A549 (cell line): ENCODE results near the gene PLA2G4A. TPM values are rescaled to one million over a fixed set of nuclear protein-coding genes. Genes with fewer than 3 reads are reported as not detected.

ENCODE experiments used
- ATAC-seq, 2 experiments: fragments of 200-7000 bp in 1 of 2; fragments of >200 bp in 1 of 2; cut with Nextera tagmentation in 1 of 2; cut with Tn5 transposase in 1 of 2; 3 replicates each; pipeline versions ENCODE4 v1.8.0 to v1.9.1; 2018 to 2020; ENCODE audit warnings: mild to moderate bottlenecking in 1 of 2, moderate library complexity in 1 of 2
- CTCF ChIA-PET: fragments of 300-600 bp; sonication (Branson Sonifier 250); formaldehyde crosslinking; extraction: SDS; loops from one replicate; lab custom pipeline; 2021; ENCODE audit warnings: antibody characterized with exemption, inconsistent platforms; lab: Yijun Ruan, JAX
- POLR2A ChIA-PET: fragments of 350-600 bp; formaldehyde crosslinking; extraction: SDS; loops from one replicate; lab custom pipeline; 2021; ENCODE audit warnings: antibody characterized with exemption, inconsistent platforms; lab: Yijun Ruan, JAX
- DNase-seq, 2 experiments: peaks; one replicate each; pipeline versions ENCODE4 v3.0.0 to v3.0.0-alpha.2; 2011 to 2016; ENCODE audit warnings: low read depth in 1 of 2, low spot score in 1 of 2
- FAIRE-seq: peaks from 2 replicates; lab custom pipeline; 2011; peaks lifted over from hg19 to GRCh38; lab: Jason Lieb, UNC
- H3K27ac ChIP-seq, 2 experiments: fragments of >200 bp; sonication (Bioruptor Twin); formaldehyde crosslinking; 3 replicates each; pipeline ENCODE4 v1.5.1; 2016 to 2017
- H3K4me1 ChIP-seq: fragments of >200 bp; sonication (Bioruptor Twin); formaldehyde crosslinking; 3 replicates; pipeline ENCODE4 v1.6.1; 2016
- H3K4me2 ChIP-seq: fragments of >200 bp; sonication (Bioruptor Twin); formaldehyde crosslinking; 3 replicates; pipeline ENCODE4 v1.6.1; 2016
- H3K4me3 ChIP-seq: fragments of >200 bp; sonication (Bioruptor Twin); formaldehyde crosslinking; 3 replicates; pipeline ENCODE4 v1.5.1; 2016
- H3K9me3 ChIP-seq: fragments of >200 bp; sonication (Bioruptor Twin); formaldehyde crosslinking; 3 replicates; pipeline ENCODE4 v1.6.1; 2016
- BHLHE40 ChIP-seq: IDR thresholded peaks from 2 replicates; pipeline ENCODE4 v1.6.1; 2012; ENCODE audit warnings: low read depth, low read length, inconsistent platforms
- CBX2 ChIP-seq: fragments of 200-600 bp; sonication (generic); IDR thresholded peaks from 2 replicates; pipeline ENCODE4 v1.6.1; 2016; ENCODE audit warnings: low read depth, mild to moderate bottlenecking, borderline replicate concordance
- CHD2 ChIP-seq: fragments of 150-350 bp; IDR thresholded peaks from 2 replicates; pipeline ENCODE4 v1.6.1; 2014; ENCODE audit warnings: low read length; ENCODE audit not compliant: partially characterized antibody
- FOSL2 ChIP-seq, 2 experiments: fragments of 450-650 bp in 1 of 2; fragments of >200 bp in 1 of 2; sonication (Bioruptor Twin) in 1 of 2; formaldehyde crosslinking; IDR thresholded peaks; 2 replicates each; pipeline versions ENCODE4 v1.5.0 to v1.6.1; 2016 to 2020; ENCODE audit warnings: mild to moderate bottlenecking in 1 of 2, moderate library complexity in 1 of 2
- HDAC2 ChIP-seq: fragments of 200-600 bp; sonication (generic); IDR thresholded peaks from 2 replicates; pipeline ENCODE4 v1.6.1; 2016
- HOXB5 ChIP-seq: fragments of 250-450 bp; sonication (Bioruptor Pico); IDR thresholded peaks from 2 replicates; pipeline ENCODE4 v1.5.0; 2020; ENCODE audit warnings: mild to moderate bottlenecking, moderate library complexity
- KDM1A ChIP-seq: fragments of 200-600 bp; sonication (generic); IDR thresholded peaks from 2 replicates; pipeline ENCODE4 v1.6.1; 2016; ENCODE audit warnings: low read depth, mild to moderate bottlenecking
- MAZ ChIP-seq: fragments of 150-350 bp; IDR thresholded peaks from 2 replicates; pipeline ENCODE4 v1.6.1; 2014; ENCODE audit warnings: antibody characterized with exemption, low read depth, low read length, borderline replicate concordance
- NFE2L2 ChIP-seq: fragments of 150-350 bp; conservative IDR thresholded peaks from 2 replicates; pipeline ENCODE4 v1.6.1; 2014; ENCODE audit warnings: low read length
- NPAS2 ChIP-seq: fragments of 250-450 bp; sonication (Bioruptor Pico); IDR thresholded peaks from 2 replicates; pipeline ENCODE4 v1.8.0; 2022; ENCODE audit warnings: mild to moderate bottlenecking, moderate library complexity, borderline replicate concordance
- NR3C1 ChIP-seq: fragments of >200 bp; sonication (Bioruptor Twin); formaldehyde crosslinking; IDR thresholded peaks from 3 replicates; pipeline ENCODE4 v1.6.1; 2017
- RFX5 ChIP-seq: fragments of 450-650 bp; IDR thresholded peaks from 2 replicates; pipeline ENCODE4 v1.7.1; 2014; ENCODE audit warnings: antibody characterized with exemption, mild to moderate bottlenecking, moderate library complexity
- ZSCAN20 ChIP-seq: fragments of 250-450 bp; sonication (Bioruptor Pico); IDR thresholded peaks from 2 replicates; pipeline ENCODE4 v1.8.0; 2022; ENCODE audit warnings: mild to moderate bottlenecking, moderate library complexity
- WGBS: methylation state at CpG from one replicate; pipeline ENCODE4 v1.1.6; 2017; ENCODE audit errors: missing lambda C conversion rate; 5-methylcytosine and 5-hydroxymethylcytosine counted together
- polyA plus RNA-seq, 4 experiments: library from polyadenylated mRNA; depleted of rRNA in 3 of 4; stranded (reverse); fragments of >200 nt; fragmentation: RNase III in 1 of 4; extraction: RNeasy Plus Mini Kit Qiagen cat#74134 plus additional on column Dnase treatment in 1 of 4; gene quantifications; 2 replicates in 3 of 4; 3 replicates in 1 of 4; pipeline ENCODE4 v1.2.3, GENCODE V29; 2011 to 2017
- TF ChIP-seq, protein P1 (sequence below): fragments of >200 bp; sonication (Bioruptor Twin); formaldehyde crosslinking; IDR thresholded peaks from 3 replicates; pipeline ENCODE4 v1.6.1; 2016
- TF ChIP-seq, protein P2 (sequence below): fragments of >200 bp; sonication (Bioruptor Twin); formaldehyde crosslinking; IDR thresholded peaks from 2 replicates; pipeline ENCODE4 v1.6.1; 2016
- TF ChIP-seq, protein P3 (sequence below): IDR thresholded peaks from 2 replicates; pipeline ENCODE4 v1.6.1; 2012
- TF ChIP-seq, protein P4 (sequence below): fragments of 250-450 bp; sonication (Bioruptor Pico); IDR thresholded peaks from 2 replicates; pipeline ENCODE4 v1.5.0; 2020; ENCODE audit warnings: low read depth, mild to moderate bottlenecking, moderate library complexity

Gene PLA2G4A
- polyA plus RNA-seq, 2 of the 4 experiments (the other 2 are of a cell fraction), result 26.3 to 80.4 TPM

DNA sequence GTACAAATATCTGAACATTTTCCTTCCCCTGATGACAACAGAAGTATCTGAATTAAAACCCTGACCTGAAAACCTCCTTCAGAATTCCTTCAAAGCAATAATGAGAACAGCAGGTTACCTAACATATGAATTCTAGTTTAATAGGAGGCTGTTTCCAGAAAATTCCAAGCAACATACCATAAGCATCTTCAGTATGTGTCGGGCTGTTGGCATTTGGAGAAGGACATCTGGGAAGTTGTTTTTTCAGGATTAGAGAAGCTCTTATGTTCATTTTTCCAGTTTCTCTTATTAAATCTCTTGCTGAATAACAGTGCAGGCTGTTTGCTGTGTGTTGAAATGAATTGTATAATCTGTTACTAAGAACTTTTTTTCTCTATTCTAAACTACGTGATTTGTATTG lies 101.5 kb downstream of the PLA2G4A start:
- POLR2A ChIA-PET, result no interaction called here
- Histone ChIP-seq H3K9me3 (no peaks in the 10 kb centered on the region), H3K4me3 (no peak overlapping the region), H3K27ac (no peak overlapping the region), H3K4me2 (no peak overlapping the region), H3K4me1 (no peaks in the 10 kb centered on the region)
- no peak for FAIRE-seq
- 92% methylated on average over 2 of the region's 2 CpGs for WGBS
- no peak for TF ChIP-seq RFX5
- no peak for TF ChIP-seq NFE2L2
- no peak for DNase-seq
- CTCF ChIA-PET, result interaction anchor here (1.1 kb wide), 1 partner anchor 555 kb away, joined by 3 read pairs; the partner anchor contains the start of gene TPR
- no peak for ATAC-seq

DNA sequence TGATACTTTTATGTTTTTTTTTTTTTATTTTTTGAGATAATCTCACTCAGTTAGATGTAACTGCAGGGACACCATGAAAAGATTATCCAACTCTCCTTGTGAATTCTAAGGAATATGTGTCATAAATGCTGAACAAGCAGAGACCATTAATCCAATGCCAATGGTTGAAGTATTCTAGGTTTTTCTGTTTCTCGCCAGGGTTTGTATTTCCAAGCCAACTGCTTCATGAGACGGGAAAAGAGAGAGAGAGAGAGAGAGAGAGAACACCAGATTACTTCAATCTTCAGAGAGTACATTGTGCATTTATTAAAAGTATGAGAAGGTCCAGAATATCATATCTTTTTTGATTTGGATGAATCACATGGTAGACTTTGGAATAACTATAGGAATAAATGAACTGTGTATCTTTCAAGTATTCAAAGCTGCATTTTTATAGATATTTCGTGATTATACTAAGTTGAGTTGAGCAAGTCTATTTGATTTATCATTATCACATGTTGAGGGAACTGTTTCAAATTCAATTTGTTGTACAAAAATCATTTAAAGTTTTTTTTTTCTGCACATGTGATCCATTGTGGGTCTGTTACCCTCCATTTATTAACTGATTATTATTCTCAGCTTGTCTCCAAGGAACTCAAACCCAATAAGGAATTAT lies 108.4 kb downstream of the PLA2G4A start:
- Histone ChIP-seq H3K4me1 (no peaks in the 10 kb centered on the region), H3K4me2 (no peak overlapping the region)
- CTCF ChIA-PET, result no interaction called here
- 89% methylated on average over 3 of the region's 3 CpGs for WGBS
- ATAC-seq, result no peak
- TF ChIP-seq CHD2, result no peak
- TF ChIP-seq MAZ, result no peak
- TF ChIP-seq, protein P1, sequence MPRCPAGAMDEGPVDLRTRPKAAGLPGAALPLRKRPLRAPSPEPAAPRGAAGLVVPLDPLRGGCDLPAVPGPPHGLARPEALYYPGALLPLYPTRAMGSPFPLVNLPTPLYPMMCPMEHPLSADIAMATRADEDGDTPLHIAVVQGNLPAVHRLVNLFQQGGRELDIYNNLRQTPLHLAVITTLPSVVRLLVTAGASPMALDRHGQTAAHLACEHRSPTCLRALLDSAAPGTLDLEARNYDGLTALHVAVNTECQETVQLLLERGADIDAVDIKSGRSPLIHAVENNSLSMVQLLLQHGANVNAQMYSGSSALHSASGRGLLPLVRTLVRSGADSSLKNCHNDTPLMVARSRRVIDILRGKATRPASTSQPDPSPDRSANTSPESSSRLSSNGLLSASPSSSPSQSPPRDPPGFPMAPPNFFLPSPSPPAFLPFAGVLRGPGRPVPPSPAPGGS, result no peak
- no peak for TF ChIP-seq NR3C1
- TF ChIP-seq ZSCAN20, result no peak
- TF ChIP-seq, protein P2, sequence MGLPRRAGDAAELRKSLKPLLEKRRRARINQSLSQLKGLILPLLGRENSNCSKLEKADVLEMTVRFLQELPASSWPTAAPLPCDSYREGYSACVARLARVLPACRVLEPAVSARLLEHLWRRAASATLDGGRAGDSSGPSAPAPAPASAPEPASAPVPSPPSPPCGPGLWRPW, result no peak
- TF ChIP-seq KDM1A, result no peak
- TF ChIP-seq, protein P3, sequence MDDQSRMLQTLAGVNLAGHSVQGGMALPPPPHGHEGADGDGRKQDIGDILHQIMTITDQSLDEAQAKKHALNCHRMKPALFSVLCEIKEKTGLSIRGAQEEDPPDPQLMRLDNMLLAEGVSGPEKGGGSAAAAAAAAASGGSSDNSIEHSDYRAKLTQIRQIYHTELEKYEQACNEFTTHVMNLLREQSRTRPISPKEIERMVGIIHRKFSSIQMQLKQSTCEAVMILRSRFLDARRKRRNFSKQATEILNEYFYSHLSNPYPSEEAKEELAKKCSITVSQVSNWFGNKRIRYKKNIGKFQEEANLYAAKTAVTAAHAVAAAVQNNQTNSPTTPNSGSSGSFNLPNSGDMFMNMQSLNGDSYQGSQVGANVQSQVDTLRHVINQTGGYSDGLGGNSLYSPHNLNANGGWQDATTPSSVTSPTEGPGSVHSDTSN, result no peak
- TF ChIP-seq BHLHE40, result no peak
- TF ChIP-seq, all 56 proteins: peak for 0
- H3K4me3 ChIP-seq, result no peak overlapping the region
- DNase-seq (no peak), FAIRE-seq (no peak)
- H3K9me3 ChIP-seq, result no peaks in the 10 kb centered on the region
- H3K27ac ChIP-seq, result no peak overlapping the region
- POLR2A ChIA-PET, result no interaction called here

DNA sequence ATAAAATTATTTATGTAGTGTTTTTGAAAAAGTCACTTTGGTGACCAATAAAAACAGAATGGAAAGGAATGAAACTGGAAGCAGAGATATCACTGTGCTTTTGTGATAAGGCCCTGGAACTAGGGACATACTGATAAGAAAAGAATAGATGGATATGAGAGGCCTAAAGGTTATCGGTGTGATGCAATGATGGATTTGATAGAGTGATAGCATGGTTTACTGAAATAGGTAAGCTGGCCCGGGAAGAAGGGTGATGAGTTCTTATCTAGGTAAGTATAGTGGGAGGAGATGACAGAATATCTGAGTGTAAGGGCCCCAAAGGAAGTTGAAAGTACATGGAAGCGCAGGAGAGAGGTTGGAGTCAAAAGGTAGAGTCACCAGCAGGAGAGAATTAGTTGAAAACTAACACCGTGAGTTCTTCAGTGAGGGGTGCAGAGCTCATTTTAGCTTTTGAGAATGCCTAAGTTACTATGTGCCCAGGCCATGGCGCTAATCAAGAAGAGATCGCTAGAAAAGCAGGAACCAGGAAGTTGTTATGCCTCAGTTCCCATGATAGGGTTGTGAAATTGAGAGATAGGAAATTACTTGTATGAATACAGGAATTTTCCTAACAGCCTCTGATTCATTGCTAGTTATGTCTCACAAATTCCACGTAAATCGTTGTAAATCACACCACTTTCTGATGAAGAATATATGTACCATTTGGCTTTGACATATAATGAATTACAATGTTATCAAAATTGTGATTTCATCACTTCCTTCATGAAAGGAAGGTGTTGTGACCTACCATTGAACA lies 115.3 kb downstream of the PLA2G4A start:
- 81% methylated on average over 8 of the region's 8 CpGs for WGBS
- ChIA-PET POLR2A (no interaction called here), CTCF (no interaction called here)
- H3K4me1 ChIP-seq, result 0 out of 3 replicates have a peak, but pooled peaks cover 4% of the 10 kb centered on the region
- no peak for FAIRE-seq
- DNase-seq, result no peak
- ATAC-seq, result no peak
- TF ChIP-seq FOSL2 (IDR thresholded peaks at IDR 0.05) (no peak), FOSL2 (CRISPR knock-in tag; IDR thresholded peaks at IDR 0.05) (no peak), HDAC2 (no peak)
- no peak overlapping the region for H3K4me3 ChIP-seq
- H3K9me3 ChIP-seq, result no peaks in the 10 kb centered on the region
- H3K4me2 ChIP-seq, result no peak overlapping the region
- H3K27ac ChIP-seq, result no peak overlapping the region

DNA sequence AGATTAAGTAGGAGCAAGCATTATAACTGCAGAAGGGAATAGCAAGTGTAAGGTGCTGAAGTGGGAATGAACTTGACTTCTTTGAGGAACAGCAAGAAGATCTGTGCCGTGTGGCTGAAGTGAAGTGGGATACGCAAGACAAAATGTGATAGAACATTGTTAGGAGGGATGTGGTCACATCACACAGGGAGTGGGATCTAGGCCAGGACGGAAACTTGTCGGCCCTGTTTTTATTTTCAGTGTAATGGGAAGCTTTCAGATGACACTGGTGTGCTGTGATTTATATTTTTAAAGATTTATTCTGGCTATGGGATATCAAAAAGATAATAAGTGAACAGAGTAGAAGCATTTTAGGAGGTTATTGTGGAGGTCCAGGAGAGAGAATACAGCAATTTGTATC lies 116.4 kb downstream of the PLA2G4A start:
- 90% methylated on average over 4 of the region's 4 CpGs for WGBS
- Histone ChIP-seq H3K4me2 (no peak overlapping the region), H3K9me3 (no peaks in the 10 kb centered on the region), H3K4me1 (peaks cover 7% of the 10 kb centered on the region), H3K4me3 (no peak overlapping the region), H3K27ac (no peak overlapping the region)
- TF ChIP-seq BHLHE40 (no peak), FOSL2 (IDR thresholded peaks at IDR 0.05) (no peak), FOSL2 (CRISPR knock-in tag; IDR thresholded peaks at IDR 0.05) (no peak), CBX2 (no peak), NPAS2 (no peak), HOXB5 (CRISPR knock-in tag) (no peak)
- TF ChIP-seq, protein P4, sequence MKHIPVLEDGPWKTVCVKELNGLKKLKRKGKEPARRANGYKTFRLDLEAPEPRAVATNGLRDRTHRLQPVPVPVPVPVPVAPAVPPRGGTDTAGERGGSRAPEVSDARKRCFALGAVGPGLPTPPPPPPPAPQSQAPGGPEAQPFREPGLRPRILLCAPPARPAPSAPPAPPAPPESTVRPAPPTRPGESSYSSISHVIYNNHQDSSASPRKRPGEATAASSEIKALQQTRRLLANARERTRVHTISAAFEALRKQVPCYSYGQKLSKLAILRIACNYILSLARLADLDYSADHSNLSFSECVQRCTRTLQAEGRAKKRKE (CRISPR knock-in tag), result no peak
- FAIRE-seq, result no peak
- ChIA-PET POLR2A (no interaction called here), CTCF (interaction anchor here (1.1 to 1.2 kb wide), 2 partner anchors 12 to 339 kb away, joined by 3 read pairs; no protein-coding TSS in a partner anchor)
- no peak for ATAC-seq
- DNase-seq, result no peak
